Body of pancreas (tissue), 4 donors: Measurements from ENCODE around the gene HIC1. TPM values are rescaled to one million over a fixed set of nuclear protein-coding genes. Genes with fewer than 3 reads are reported as not detected.

Source experiments
- ATAC-seq: fragments of 150-250 bp; one replicate; pipeline ENCODE4 v1.9.1; 2016
- DNase-seq, 4 donors: peaks; one replicate each; pipeline ENCODE4 v3.0.0-alpha.2; 2019
- H3K27ac ChIP-seq, 4 donors: fragments of 200-600 bp; sonication (generic); 1 replicate in 3 of 4; 2 replicates in 1 of 4; pipeline versions ENCODE4 v1.5.1 to v1.6.1; 2016 to 2019; ENCODE audit warnings: mild to moderate bottlenecking in 1 of 4, mixed read lengths in 1 of 4, moderate library complexity in 1 of 4
- H3K27me3 ChIP-seq, 2 donors: fragments of 200-600 bp; sonication (generic); one replicate each; pipeline ENCODE4 v1.6.0; 2016; ENCODE audit warnings: mild to moderate bottlenecking in 1 of 2
- H3K36me3 ChIP-seq, 2 donors: fragments of 200-600 bp; sonication (generic); replicated peaks in 1 of 2; 2 replicates each; pipeline ENCODE4 v1.5.1; 2016; ENCODE audit warnings: low read depth in 2 of 2; ENCODE audit not compliant: insufficient read depth in 1 of 2
- H3K4me1 ChIP-seq: fragments of 200-600 bp; sonication (generic); one replicate; pipeline ENCODE4 v1.6.0; 2016
- H3K4me3 ChIP-seq, 2 donors: fragments of 200-600 bp; sonication (generic); 1 replicate in 1 of 2; 2 replicates in 1 of 2; pipeline ENCODE4 v1.5.1; 2016 to 2019
- H3K9me3 ChIP-seq, 3 donors: fragments of 200-600 bp; sonication (generic); 1 replicate in 2 of 3; 2 replicates in 1 of 3; pipeline ENCODE4 v1.5.1; 2016
- CTCF ChIP-seq, 7 experiments: fragments of 450-650 bp in 4 of 7; fragments of 200-600 bp in 3 of 7; sonication (generic) in 3 of 7; IDR thresholded peaks; one replicate each; pipeline ENCODE4 v1.5.1; 2016 to 2019; ENCODE audit warnings: antibody characterized with exemption in 7 of 7
- POLR2A ChIP-seq, 3 donors: fragments of 450-650 bp; IDR thresholded peaks; one replicate each; pipeline ENCODE4 v1.6.1; 2016; ENCODE audit warnings: antibody characterized with exemption in 3 of 3, mild to moderate bottlenecking in 2 of 3
- WGBS, 2 donors: methylation state at CpG; one replicate each; pipeline ENCODE4 v1.1.5; 2017; 5-methylcytosine and 5-hydroxymethylcytosine counted together
- intact Hi-C: fragments of 100-400 bp; cut with DNase I; formaldehyde crosslinking; loops from one replicate; pipeline ENCODE4 v1.15.1; 2023
- total RNA-seq, 2 donors: library from RNA; depleted of rRNA; stranded (reverse); fragments of >200 nt; gene quantifications; one replicate each; pipeline ENCODE4 v1.1.0, GENCODE V29; 2016

The HIC1 gene
- total RNA-seq, 2 donors from 2014 or later, result 9.6 to 18.1 TPM

GRCh38 chr17:2016494-2016893 is 38.4 kb upstream of the HIC1 start:
- no peak for TF ChIP-seq CTCF (IDR thresholded peaks at IDR 0.05)
- TF ChIP-seq POLR2A (IDR thresholded peaks at IDR 0.05), result no peak
- WGBS, 2 donors, result 93 to 95% methylated on average over 20 of the region's 20 CpGs

GRCh38 chr17:2017274-2017941 is 37.5 kb upstream of the HIC1 start:
- DNase-seq (no peak), ATAC-seq (no peak)
- Histone ChIP-seq H3K27me3 (no peaks in the 10 kb centered on the region), H3K36me3 (no peaks in the 10 kb centered on the region), H3K27ac (no peak overlapping the region), H3K9me3 (no peaks in the 10 kb centered on the region), H3K4me3 (no peak overlapping the region), H3K4me1 (peaks cover 8% of the 10 kb centered on the region)
- WGBS, 2 donors, result 83 to 90% methylated on average over 14 to 19 of the region's 19 CpGs
- no peak for TF ChIP-seq CTCF (IDR thresholded peaks at IDR 0.05)
- TF ChIP-seq POLR2A (IDR thresholded peaks at IDR 0.05), result no peak
- intact Hi-C loops, result no loop called here

More at GRCh38 chr17:2016494-2016893, 38.4 kb upstream of the HIC1 start:
- Histone ChIP-seq H3K36me3 (no peaks in the 10 kb centered on the region), H3K4me3 (no peak overlapping the region), H3K27me3 (no peaks in the 10 kb centered on the region), H3K27ac (no peak overlapping the region), H3K9me3 (no peaks in the 10 kb centered on the region), H3K4me1 (peaks cover 17% of the 10 kb centered on the region)
- ATAC-seq (no peak), DNase-seq (no peak)
- intact Hi-C loops, result no loop called here

- H3K4me3 ChIP-seq, result no peak overlapping the region
- H3K36me3 ChIP-seq, result no peaks in the 10 kb centered on the region
- intact Hi-C loops, result no loop called here
- no peaks in the 10 kb centered on the region for H3K9me3 ChIP-seq
- DNase-seq, result no peak
- 69 to 70% methylated on average over 21 to 24 of the region's 24 CpGs for WGBS, 2 donors
- TF ChIP-seq POLR2A (IDR thresholded peaks at IDR 0.05), result no peak
- TF ChIP-seq CTCF (IDR thresholded peaks at IDR 0.05), result no peak
- H3K4me1 ChIP-seq, result peaks cover 10% of the 10 kb centered on the region
- H3K27me3 ChIP-seq, result no peaks in the 10 kb centered on the region
- ATAC-seq, result no peak
- no peak overlapping the region for H3K27ac ChIP-seq
Observed at GRCh38 chr17:2018716-2019510, 36.0 kb upstream of the HIC1 start.

GRCh38 chr17:2019723-2020122 is 35.2 kb upstream of the HIC1 start:
- intact Hi-C loops, result no loop called here
- TF ChIP-seq CTCF (IDR thresholded peaks at IDR 0.05), result no peak
- TF ChIP-seq POLR2A (IDR thresholded peaks at IDR 0.05), result no peak
- no peaks in the 10 kb centered on the region for H3K9me3 ChIP-seq
- no peak for DNase-seq
- 69 to 84% methylated on average over 7 to 8 of the region's 8 CpGs for WGBS, 2 donors
- ATAC-seq, result no peak
- H3K36me3 ChIP-seq, result no peaks in the 10 kb centered on the region
- no peak overlapping the region for H3K27ac ChIP-seq
- H3K27me3 ChIP-seq, result no peaks in the 10 kb centered on the region
- H3K4me3 ChIP-seq, result no peak overlapping the region
- peaks cover 12% of the 10 kb centered on the region for H3K4me1 ChIP-seq
